ENCODE data around the gene SH3PXD2A.

Gene SH3PXD2A

GRCh38 chr10:103595933-103596726 lies 259.2 kb downstream of the SH3PXD2A start:
- H3K36me3 Mint-ChIP-seq (ENCODE audit: insufficient read depth) = no peaks in the 10 kb centered on the region
- H3K9me3 Mint-ChIP-seq = no peaks in the 10 kb centered on the region
- no peaks in the 10 kb centered on the region for H3K4me1 Mint-ChIP-seq (ENCODE audit: low read depth in 2 of 2)
- no peak for DNase-seq
- no peak overlapping the region for H3K27ac Mint-ChIP-seq
- no peak for ATAC-seq (replicated peaks)
- no peaks in the 10 kb centered on the region for H3K27me3 Mint-ChIP-seq
- no peak overlapping the region for H3K4me3 Mint-ChIP-seq

GRCh38 chr10:103593022-103593570 lies 262.3 kb downstream of the SH3PXD2A start:
- no peaks in the 10 kb centered on the region for H3K4me1 Mint-ChIP-seq (ENCODE audit: low read depth in 2 of 2)
- no peaks in the 10 kb centered on the region for H3K9me3 Mint-ChIP-seq
- H3K36me3 Mint-ChIP-seq (ENCODE audit: insufficient read depth) = peaks cover 2% of the 10 kb centered on the region
- no peaks in the 10 kb centered on the region for H3K27me3 Mint-ChIP-seq
- ATAC-seq (replicated peaks) = no peak
- H3K27ac Mint-ChIP-seq = no peak overlapping the region
- no peak for DNase-seq
- no peak overlapping the region for H3K4me3 Mint-ChIP-seq

- no peaks in the 10 kb centered on the region for H3K27me3 Mint-ChIP-seq
- H3K4me1 Mint-ChIP-seq (ENCODE audit: low read depth in 2 of 2) = no peaks in the 10 kb centered on the region
- no peaks in the 10 kb centered on the region for H3K9me3 Mint-ChIP-seq
- DNase-seq (peak; percentile 8 to 35 (median 11)), ATAC-seq (replicated peaks) (peak; percentile 62)
- H3K4me3 Mint-ChIP-seq = no peak overlapping the region
- H3K27ac Mint-ChIP-seq = no peak overlapping the region
- H3K36me3 Mint-ChIP-seq (ENCODE audit: insufficient read depth) = peaks cover 2% of the 10 kb centered on the region
These were observed 263.0 kb downstream of the SH3PXD2A start for GRCh38 chr10:103592186-103593021.

- Mint-ChIP-seq H3K36me3 (ENCODE audit: insufficient read depth) (peaks cover 5% of the 10 kb centered on the region), H3K4me1 (ENCODE audit: low read depth in 2 of 2) (no peaks in the 10 kb centered on the region), H3K9me3 (no peaks in the 10 kb centered on the region), H3K4me3 (no peak overlapping the region), H3K27me3 (no peaks in the 10 kb centered on the region), H3K27ac (no peak overlapping the region)
- no peak for ATAC-seq (replicated peaks)
- DNase-seq = no peak
These were observed 264.6 kb downstream of the SH3PXD2A start for GRCh38 chr10:103590744-103591291.

GRCh38 chr10:103590060-103590459 lies 265.3 kb downstream of the SH3PXD2A start:
- DNase-seq (no peak), ATAC-seq (replicated peaks) (no peak)
- Mint-ChIP-seq H3K4me3 (no peak overlapping the region), H3K9me3 (no peaks in the 10 kb centered on the region), H3K27ac (no peak overlapping the region), H3K36me3 (ENCODE audit: insufficient read depth) (peaks cover 8% of the 10 kb centered on the region), H3K27me3 (no peaks in the 10 kb centered on the region), H3K4me1 (ENCODE audit: low read depth in 2 of 2) (peaks cover 0 to under 1% of the 10 kb centered on the region in 2 donors)

- ATAC-seq (replicated peaks) = no peak
- Mint-ChIP-seq H3K4me1 (ENCODE audit: low read depth in 2 of 2) (peaks cover 0 to 3% of the 10 kb centered on the region in 2 donors), H3K36me3 (ENCODE audit: insufficient read depth) (peaks cover 8% of the 10 kb centered on the region), H3K4me3 (no peak overlapping the region), H3K27me3 (no peaks in the 10 kb centered on the region), H3K9me3 (no peaks in the 10 kb centered on the region), H3K27ac (peak overlapping the region in 1 of 2 donors; percentile 1)
- no peak for DNase-seq
These were observed 266.2 kb downstream of the SH3PXD2A start for GRCh38 chr10:103589074-103589630.

GRCh38 chr10:103587073-103587472 lies 268.3 kb downstream of the SH3PXD2A start:
- DNase-seq = no peak
- Mint-ChIP-seq H3K4me3 (no peak overlapping the region), H3K27me3 (no peaks in the 10 kb centered on the region), H3K9me3 (no peaks in the 10 kb centered on the region), H3K4me1 (ENCODE audit: low read depth in 2 of 2) (peaks cover 3 to 10% of the 10 kb centered on the region in 2 donors), H3K27ac (no peak overlapping the region), H3K36me3 (ENCODE audit: insufficient read depth) (peaks cover 8% of the 10 kb centered on the region)
- ATAC-seq (replicated peaks) = no peak

- Mint-ChIP-seq H3K27me3 (no peaks in the 10 kb centered on the region), H3K4me3 (peak overlapping the region; percentile 87 to 88), H3K27ac (peak overlapping the region in 1 of 2 donors; percentile 68), H3K36me3 (ENCODE audit: insufficient read depth) (peaks cover 8% of the 10 kb centered on the region), H3K9me3 (no peaks in the 10 kb centered on the region), H3K4me1 (ENCODE audit: low read depth in 2 of 2) (peaks cover 3 to 10% of the 10 kb centered on the region in 2 donors)
- DNase-seq (no peak), ATAC-seq (replicated peaks) (no peak)
These were observed 270.4 kb downstream of the SH3PXD2A start for GRCh38 chr10:103585011-103585405.

GRCh38 chr10:103584216-103585010 lies 271.0 kb downstream of the SH3PXD2A start:
- Mint-ChIP-seq H3K4me3 (peak overlapping the region; percentile 87 to 88), H3K27me3 (no peaks in the 10 kb centered on the region), H3K4me1 (ENCODE audit: low read depth in 2 of 2) (peaks cover 3 to 10% of the 10 kb centered on the region in 2 donors), H3K9me3 (no peaks in the 10 kb centered on the region), H3K36me3 (ENCODE audit: insufficient read depth) (peaks cover 8% of the 10 kb centered on the region), H3K27ac (peak overlapping the region; percentile 81 to 87)
- DNase-seq = peak; percentile 28 to 48 (median 37)
- peak; percentile 77 for ATAC-seq (replicated peaks)

GRCh38 chr10:103583871-103584215 lies 271.5 kb downstream of the SH3PXD2A start:
- Mint-ChIP-seq H3K27me3 (no peaks in the 10 kb centered on the region), H3K27ac (peak overlapping the region; percentile 81 to 87), H3K4me3 (peak overlapping the region; percentile 87 to 88), H3K4me1 (ENCODE audit: low read depth in 2 of 2) (peaks cover 3 to 10% of the 10 kb centered on the region in 2 donors), H3K36me3 (ENCODE audit: insufficient read depth) (peaks cover 8% of the 10 kb centered on the region), H3K9me3 (no peaks in the 10 kb centered on the region)
- DNase-seq (peak in 1 of 3 experiments; percentile 11), ATAC-seq (replicated peaks) (peak; percentile 18)

- Mint-ChIP-seq H3K36me3 (ENCODE audit: insufficient read depth) (peaks cover 6% of the 10 kb centered on the region), H3K27me3 (peaks cover 0 to under 1% of the 10 kb centered on the region in 2 donors), H3K9me3 (no peaks in the 10 kb centered on the region), H3K4me3 (peak overlapping the region in 1 of 2 donors; percentile 22), H3K27ac (peak overlapping the region; percentile 13 to 69), H3K4me1 (ENCODE audit: low read depth in 2 of 2) (peaks cover 3 to 10% of the 10 kb centered on the region in 2 donors)
- ATAC-seq (replicated peaks) (no peak), DNase-seq (no peak)
These were observed 272.8 kb downstream of the SH3PXD2A start for GRCh38 chr10:103582331-103583123.

GRCh38 chr10:103581499-103581898 lies 273.9 kb downstream of the SH3PXD2A start:
- no peak overlapping the region for H3K27ac Mint-ChIP-seq
- DNase-seq (no peak), ATAC-seq (replicated peaks) (no peak)
- peaks cover 0 to 6% of the 10 kb centered on the region in 2 donors for H3K27me3 Mint-ChIP-seq
- H3K4me1 Mint-ChIP-seq (ENCODE audit: low read depth in 2 of 2) = peaks cover 3 to 10% of the 10 kb centered on the region in 2 donors
- H3K9me3 Mint-ChIP-seq = no peaks in the 10 kb centered on the region
- no peak overlapping the region for H3K4me3 Mint-ChIP-seq
- peaks cover 3% of the 10 kb centered on the region for H3K36me3 Mint-ChIP-seq (ENCODE audit: insufficient read depth)

Data from effector memory CD8-positive, alpha-beta T cell (primary cell).